ENCODE data around the gene PPIF.

GRCh38 chr10:79347894-79348639 lies 798 bp downstream of the PPIF start:
- no peak for TF ChIP-seq EP300 (IDR thresholded peaks at IDR 0.05; ENCODE audit: low read depth)
- peak in 1 of 5 experiments; percentile 12 for TF ChIP-seq CTCF (IDR thresholded peaks at IDR 0.05)
- TF ChIP-seq POLR2AphosphoS5 (IDR thresholded peaks at IDR 0.05) = peak; percentile 7 to 31 (median 16)

Data from transverse colon (tissue), 4 donors.